HFF-Myc (cell line): ENCODE measurements around the gene CCDC146.

Experiments used
- DNase-seq: peaks from one replicate; pipeline ENCODE4 v3.0.0-alpha.2; 2011; ENCODE audit warnings: low read depth; ENCODE audit errors: extremely low read depth
- H3K4me3 ChIP-seq: replicated peaks from 2 replicates; pipeline ENCODE4 v1.5.1; 2011; ENCODE audit warnings: low read depth, mild to moderate bottlenecking, control low read depth, low read length
- TF ChIP-seq, protein P1 (sequence below): IDR thresholded peaks from 2 replicates; pipeline ENCODE4 v1.5.1; 2012; ENCODE audit warnings: mild to moderate bottlenecking, low read depth, low read length, control low read depth; ENCODE audit errors: missing control alignments

CCDC146 gene

GRCh38 chr7:77290425-77290824 is 168.0 kb downstream of the CCDC146 start:
- H3K4me3 ChIP-seq = no peak overlapping the region
- TF ChIP-seq, protein P1, sequence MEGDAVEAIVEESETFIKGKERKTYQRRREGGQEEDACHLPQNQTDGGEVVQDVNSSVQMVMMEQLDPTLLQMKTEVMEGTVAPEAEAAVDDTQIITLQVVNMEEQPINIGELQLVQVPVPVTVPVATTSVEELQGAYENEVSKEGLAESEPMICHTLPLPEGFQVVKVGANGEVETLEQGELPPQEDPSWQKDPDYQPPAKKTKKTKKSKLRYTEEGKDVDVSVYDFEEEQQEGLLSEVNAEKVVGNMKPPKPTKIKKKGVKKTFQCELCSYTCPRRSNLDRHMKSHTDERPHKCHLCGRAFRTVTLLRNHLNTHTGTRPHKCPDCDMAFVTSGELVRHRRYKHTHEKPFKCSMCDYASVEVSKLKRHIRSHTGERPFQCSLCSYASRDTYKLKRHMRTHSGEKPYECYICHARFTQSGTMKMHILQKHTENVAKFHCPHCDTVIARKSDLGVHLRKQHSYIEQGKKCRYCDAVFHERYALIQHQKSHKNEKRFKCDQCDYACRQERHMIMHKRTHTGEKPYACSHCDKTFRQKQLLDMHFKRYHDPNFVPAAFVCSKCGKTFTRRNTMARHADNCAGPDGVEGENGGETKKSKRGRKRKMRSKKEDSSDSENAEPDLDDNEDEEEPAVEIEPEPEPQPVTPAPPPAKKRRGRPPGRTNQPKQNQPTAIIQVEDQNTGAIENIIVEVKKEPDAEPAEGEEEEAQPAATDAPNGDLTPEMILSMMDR = no peak
- no peak for DNase-seq

GRCh38 chr7:77293046-77293445 is 170.6 kb downstream of the CCDC146 start:
- no peak overlapping the region for H3K4me3 ChIP-seq
- TF ChIP-seq, protein P1 = no peak
- no peak for DNase-seq

DNA sequence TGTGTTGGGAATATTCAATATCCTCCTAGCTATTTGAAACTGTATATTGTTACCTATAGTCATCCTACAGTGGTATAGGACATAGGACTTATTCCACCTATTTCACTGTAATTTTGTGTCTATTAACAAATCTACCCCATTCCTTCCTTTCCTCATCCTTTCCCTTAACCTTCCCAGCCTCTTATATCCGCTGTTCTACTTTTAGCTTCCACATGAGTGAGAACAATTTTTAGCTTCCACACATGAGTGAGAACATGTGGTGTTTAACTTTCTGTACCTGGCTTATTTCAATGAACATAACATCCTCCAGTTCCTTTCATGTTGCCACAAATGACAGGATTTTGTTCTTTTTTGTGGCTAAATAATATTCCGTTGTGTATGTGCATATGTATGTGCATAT is 173.1 kb downstream of the CCDC146 start:
- H3K4me3 ChIP-seq = no peak overlapping the region
- TF ChIP-seq, protein P1 = no peak
- DNase-seq = no peak

DNA sequence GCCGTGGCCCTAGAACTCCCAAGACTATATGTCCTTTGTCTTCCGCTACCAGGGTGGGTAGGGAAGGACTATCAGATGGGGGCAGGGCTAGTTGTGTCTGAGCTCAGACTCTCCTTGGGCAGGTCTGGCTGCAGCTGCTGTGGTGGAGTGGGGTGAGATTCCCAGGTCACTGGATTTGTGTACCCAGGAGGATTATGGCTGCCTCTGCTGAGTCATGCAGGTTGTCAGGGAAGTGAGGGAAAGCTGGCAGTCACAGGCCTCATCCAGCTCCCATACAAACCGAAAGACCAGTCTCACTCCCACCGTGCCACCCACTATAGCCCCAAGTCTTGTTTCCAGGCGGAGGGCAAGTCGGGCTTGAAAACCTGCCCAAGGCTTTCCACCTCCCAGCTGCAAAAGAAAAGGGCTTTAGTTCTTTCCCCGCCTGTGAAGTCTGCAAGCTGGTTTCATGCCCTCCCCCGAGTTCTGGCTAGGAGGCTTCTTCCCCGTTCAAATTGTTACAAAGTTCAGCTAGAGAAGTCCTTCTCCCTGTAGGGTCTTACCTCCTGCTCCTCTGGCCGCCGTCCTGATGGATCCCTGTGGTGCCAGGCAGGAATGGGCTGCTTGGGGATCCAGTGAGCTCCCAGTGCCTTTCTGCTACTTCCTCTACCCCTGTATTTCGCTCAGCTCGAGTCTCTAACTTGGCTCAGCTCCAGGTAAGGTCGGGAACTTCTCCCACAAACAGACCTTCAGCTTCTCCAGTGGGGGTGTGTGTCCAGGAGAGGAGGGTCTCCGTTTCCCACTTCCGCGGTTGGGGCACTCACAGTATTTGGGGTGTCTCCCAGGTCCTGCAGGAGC is 184.0 kb downstream of the CCDC146 start:
- TF ChIP-seq, protein P1 = no peak
- DNase-seq = no peak
- H3K4me3 ChIP-seq = no peak overlapping the region

GRCh38 chr7:77308792-77309191 is 186.4 kb downstream of the CCDC146 start:
- DNase-seq = no peak
- H3K4me3 ChIP-seq = no peak overlapping the region
- TF ChIP-seq, protein P1 = no peak

GRCh38 chr7:77309714-77310220 is 187.4 kb downstream of the CCDC146 start:
- DNase-seq = no peak
- H3K4me3 ChIP-seq = no peak overlapping the region
- TF ChIP-seq, protein P1 = no peak
